ENCODE results near the gene SCYL1.

- TF ChIP-seq POLR2A (IDR thresholded peaks at IDR 0.05; ENCODE audit: extremely low read depth, insufficient read length) (peak; percentile 11), CTCF (IDR thresholded peaks at IDR 0.05; ENCODE audit: low read depth, low read length) (no peak), MAX (IDR thresholded peaks at IDR 0.05; ENCODE audit: low read depth, low read length) (no peak), MYC (IDR thresholded peaks at IDR 0.05; ENCODE audit: low read depth, low read length) (no peak)
These were observed 20.0 kb upstream of the SCYL1 start for GRCh38 chr11:65504674-65505465.

Data from NB4 (cell line).